A549 treated with GW870086 at 1 μM for 4 hours (cell line): ENCODE results near the gene DGKD. TPM values are rescaled to one million over a fixed set of nuclear protein-coding genes. Genes with fewer than 3 reads are reported as not detected.

Source experiments
- total RNA-seq: library from RNA; stranded (reverse); fragments of 200-300 nt; extraction: Qiagen RNA extraction; gene quantifications from 5 replicates; pipeline ENCODE4 v1.2.3, GENCODE V29; 2022; ENCODE audit warnings: low read depth

DGKD gene, protein sequence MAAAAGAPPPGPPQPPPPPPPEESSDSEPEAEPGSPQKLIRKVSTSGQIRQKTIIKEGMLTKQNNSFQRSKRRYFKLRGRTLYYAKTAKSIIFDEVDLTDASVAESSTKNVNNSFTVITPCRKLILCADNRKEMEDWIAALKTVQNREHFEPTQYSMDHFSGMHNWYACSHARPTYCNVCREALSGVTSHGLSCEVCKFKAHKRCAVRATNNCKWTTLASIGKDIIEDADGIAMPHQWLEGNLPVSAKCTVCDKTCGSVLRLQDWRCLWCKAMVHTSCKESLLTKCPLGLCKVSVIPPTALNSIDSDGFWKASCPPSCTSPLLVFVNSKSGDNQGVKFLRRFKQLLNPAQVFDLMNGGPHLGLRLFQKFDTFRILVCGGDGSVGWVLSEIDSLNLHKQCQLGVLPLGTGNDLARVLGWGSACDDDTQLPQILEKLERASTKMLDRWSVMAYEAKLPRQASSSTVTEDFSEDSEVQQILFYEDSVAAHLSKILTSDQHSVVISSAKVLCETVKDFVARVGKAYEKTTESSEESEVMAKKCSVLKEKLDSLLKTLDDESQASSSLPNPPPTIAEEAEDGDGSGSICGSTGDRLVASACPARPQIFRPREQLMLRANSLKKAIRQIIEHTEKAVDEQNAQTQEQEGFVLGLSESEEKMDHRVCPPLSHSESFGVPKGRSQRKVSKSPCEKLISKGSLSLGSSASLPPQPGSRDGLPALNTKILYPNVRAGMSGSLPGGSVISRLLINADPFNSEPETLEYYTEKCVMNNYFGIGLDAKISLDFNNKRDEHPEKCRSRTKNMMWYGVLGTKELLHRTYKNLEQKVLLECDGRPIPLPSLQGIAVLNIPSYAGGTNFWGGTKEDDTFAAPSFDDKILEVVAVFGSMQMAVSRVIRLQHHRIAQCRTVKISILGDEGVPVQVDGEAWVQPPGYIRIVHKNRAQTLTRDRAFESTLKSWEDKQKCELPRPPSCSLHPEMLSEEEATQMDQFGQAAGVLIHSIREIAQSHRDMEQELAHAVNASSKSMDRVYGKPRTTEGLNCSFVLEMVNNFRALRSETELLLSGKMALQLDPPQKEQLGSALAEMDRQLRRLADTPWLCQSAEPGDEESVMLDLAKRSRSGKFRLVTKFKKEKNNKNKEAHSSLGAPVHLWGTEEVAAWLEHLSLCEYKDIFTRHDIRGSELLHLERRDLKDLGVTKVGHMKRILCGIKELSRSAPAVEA
- total RNA-seq, result 78.7 to 107 TPM (median 96.2 TPM) in 5 replicates

GRCh38 chr2:233353769-233354499 lies at the start of gene DGKD:
Gene DGKD, plus strand, starts transcription at chr2:233354494. Its CDS starts 25 bp downstream, at chr2:233354519.

GRCh38 chr2:233307565-233307964 lies 46.7 kb upstream of the DGKD start, which contains the start of gene SAG:
Gene SAG, plus strand, starts transcription at chr2:233307816. Its CDS starts 1,374 bp downstream, at chr2:233309190.

Other genes starting within 250 kb of the DGKD start
- 37.5 to 48.4 TPM (median 44.9 TPM) in 5 replicates for gene ATG16L1, start 102.8 kb upstream of the DGKD start, total RNA-seq
- 0.02 TPM in 1 of 5 replicates, not detected in the others for gene SAG, start 46.7 kb upstream of the DGKD start, total RNA-seq
- gene USP40, start 212.3 kb downstream of the DGKD start, total RNA-seq, result 20.6 to 25.3 TPM (median 23.8 TPM) in 5 replicates